Spleen (tissue), 7 donors: ENCODE data around the gene AKR1D1.
"Not testable (repeated sequence)": the region's sequence is repeated elsewhere in the genome, so short reads cannot be mapped to it uniquely, and the experiment has no call there.

Source experiments
- CTCF ChIP-seq, 11 experiments: fragments of 200-600 bp in 7 of 11; fragments of 450-650 bp in 4 of 11; sonication (generic) in 4 of 11; IDR thresholded peaks in 8 of 11; conservative IDR thresholded peaks in 3 of 11; 1 replicate in 7 of 11; 2 replicates in 4 of 11; pipeline versions ENCODE4 v1.4.0 to v1.8.0; 2016 to 2021; ENCODE audit warnings: antibody characterized with exemption in 11 of 11, inconsistent platforms in 4 of 11, mild to moderate bottlenecking in 1 of 11
- POLR2A ChIP-seq, 3 donors: fragments of 450-650 bp; IDR thresholded peaks; one replicate each; pipeline ENCODE4 v1.5.1; 2017; ENCODE audit warnings: antibody characterized with exemption in 3 of 3, mild to moderate bottlenecking in 1 of 3
- donor health status: DM: no; HTN: no; CAD: no; lungs with moderate emphysema.
- donor health status: DM: no; HTN: no; CAD: no.
- donor health status: DM: no; HTN: no; CAD: no.

GRCh38 chr7:138055698-138056097, 20.6 kb upstream of the AKR1D1 start:
- TF ChIP-seq CTCF (IDR thresholded peaks at IDR 0.05 in 8 of 11, conservative IDR thresholded peaks at IDR 0.05 in 3 of 11); POLR2A (IDR thresholded peaks at IDR 0.05): not testable (repeated sequence)
